Loucy (cell line): ENCODE data around the gene OGG1.

Experiments used
- H2AFZ ChIP-seq: fragments of 200-600 bp; sonication (generic); 2 replicates; pipeline ENCODE4 v1.6.0; 2016; ENCODE audit warnings: antibody characterized with exemption, mild to moderate bottlenecking, low read length, moderate library complexity
- H3F3A ChIP-seq: fragments of 200-600 bp; 2 replicates; pipeline ENCODE4 v1.6.0; 2016; ENCODE audit warnings: antibody characterized with exemption, low read depth, mild to moderate bottlenecking
- H3K27me3 ChIP-seq: fragments of 200-600 bp; sonication (generic); 2 replicates; pipeline ENCODE4 v1.6.1; 2014; ENCODE audit warnings: low read length, mild to moderate bottlenecking; ENCODE audit not compliant: insufficient read depth, poor library complexity, severe bottlenecking
- H3K36me3 ChIP-seq: fragments of 200-600 bp; sonication (generic); 2 replicates; pipeline ENCODE4 v1.6.1; 2016; ENCODE audit warnings: low read length; ENCODE audit not compliant: insufficient read depth
- H3K4me1 ChIP-seq: fragments of 200-600 bp; sonication (generic); 2 replicates; pipeline ENCODE4 v1.5.1; 2014; ENCODE audit warnings: low read length, mild to moderate bottlenecking; ENCODE audit not compliant: insufficient read depth, poor library complexity, severe bottlenecking
- H3K4me2 ChIP-seq: fragments of 200-600 bp; sonication (generic); 2 replicates; pipeline ENCODE4 v1.6.0; 2014; ENCODE audit warnings: antibody characterized with exemption, low read length, low read depth, mild to moderate bottlenecking; ENCODE audit not compliant: poor library complexity, severe bottlenecking
- H3K4me3 ChIP-seq: fragments of 200-600 bp; sonication (generic); 2 replicates; pipeline ENCODE4 v1.5.1; 2014; ENCODE audit warnings: low read length, mild to moderate bottlenecking, mixed read lengths; ENCODE audit not compliant: poor library complexity, severe bottlenecking
- H3K79me2 ChIP-seq: fragments of 200-600 bp; sonication (generic); 2 replicates; pipeline ENCODE4 v1.6.1; 2014; ENCODE audit warnings: low read length; ENCODE audit not compliant: insufficient read depth
- H3K9ac ChIP-seq: fragments of 200-600 bp; sonication (generic); 2 replicates; pipeline ENCODE4 v1.6.0; 2014; ENCODE audit warnings: mild to moderate bottlenecking, low read depth, low read length, moderate library complexity; ENCODE audit not compliant: poor library complexity, severe bottlenecking
- H3K9me2 ChIP-seq: fragments of 200-600 bp; sonication (generic); replicated peaks from 2 replicates; pipeline ENCODE4 v1.6.1; 2016; ENCODE audit warnings: low read depth, low read length, mixed read lengths
- H3K9me3 ChIP-seq: fragments of 200-600 bp; sonication (generic); 2 replicates; pipeline ENCODE4 v1.6.1; 2014; ENCODE audit warnings: mild to moderate bottlenecking, antibody characterized with exemption, low read length, low read depth; ENCODE audit not compliant: insufficient read depth
- H4K20me1 ChIP-seq: fragments of 200-600 bp; sonication (generic); 2 replicates; pipeline ENCODE4 v1.6.0; 2014; ENCODE audit warnings: antibody characterized with exemption, low read length, mild to moderate bottlenecking; ENCODE audit not compliant: insufficient read depth, poor library complexity, severe bottlenecking
- CTCF ChIP-seq: fragments of 200-600 bp; sonication (generic); conservative IDR thresholded peaks from 2 replicates; pipeline ENCODE4 v1.5.1; 2014; ENCODE audit warnings: mild to moderate bottlenecking, antibody characterized with exemption, low read length
- EZH2phosphoT487 ChIP-seq: fragments of 200-600 bp; IDR thresholded peaks from 2 replicates; pipeline ENCODE4 v1.6.1; 2018; ENCODE audit warnings: antibody characterized with exemption, mild to moderate bottlenecking, moderate library complexity, borderline replicate concordance

The OGG1 gene

DNA sequence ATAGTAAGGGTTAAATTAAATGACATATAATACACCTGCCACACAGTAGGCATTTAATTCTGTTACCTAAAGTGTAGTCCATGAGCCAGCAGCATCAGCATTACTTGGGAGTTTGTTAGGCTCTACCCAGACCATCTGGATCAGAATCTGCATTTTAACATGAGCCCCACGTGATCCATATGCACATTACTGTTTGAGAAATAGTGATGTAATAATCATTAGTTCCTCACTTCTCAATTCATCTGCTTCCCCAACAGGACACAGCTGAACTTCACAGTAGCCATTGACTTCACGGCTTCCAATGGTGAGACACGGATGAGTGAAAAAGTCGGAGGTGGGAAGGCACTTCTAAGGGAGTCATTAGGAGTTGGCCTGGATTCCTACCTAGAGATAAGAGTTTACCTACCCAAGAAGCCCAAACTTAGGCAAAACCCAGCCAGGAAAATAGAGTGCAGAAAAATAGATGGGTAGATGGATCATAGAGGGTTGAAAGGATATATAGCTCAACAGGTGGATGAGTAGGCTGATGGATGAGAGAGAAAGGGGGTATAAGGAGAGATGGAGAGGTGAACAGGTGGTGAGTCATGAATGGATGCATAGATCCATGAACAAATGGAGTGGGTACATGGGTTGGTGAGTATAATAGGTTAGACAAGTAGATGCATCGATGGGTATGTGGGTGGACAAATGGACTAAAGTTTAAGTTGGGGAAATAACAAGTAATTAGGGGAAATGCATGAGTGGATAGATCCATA lies 32.8 kb upstream of the OGG1 start:
- Histone ChIP-seq H3K9me3 (no peaks in the 10 kb centered on the region), H3F3A (no peaks in the 10 kb centered on the region), H2AFZ (no peak overlapping the region), H3K9ac (no peak overlapping the region), H3K9me2 (no peaks in the 10 kb centered on the region), H3K79me2 (no peaks in the 10 kb centered on the region), H3K4me2 (no peak overlapping the region), H4K20me1 (no peaks in the 10 kb centered on the region), H3K4me3 (no peak overlapping the region), H3K4me1 (peaks cover 3% of the 10 kb centered on the region), H3K36me3 (no peaks in the 10 kb centered on the region), H3K27me3 (no peaks in the 10 kb centered on the region)
- no peak for TF ChIP-seq CTCF
- no peak for TF ChIP-seq EZH2phosphoT487

- no peaks in the 10 kb centered on the region for H3K27me3 ChIP-seq
- H3K9me2 ChIP-seq: no peaks in the 10 kb centered on the region
- no peaks in the 10 kb centered on the region for H3K9me3 ChIP-seq
- no peaks in the 10 kb centered on the region for H3K36me3 ChIP-seq
- TF ChIP-seq EZH2phosphoT487 (no peak), CTCF (no peak)
- H3K4me1 ChIP-seq: peaks cover 3% of the 10 kb centered on the region
- no peaks in the 10 kb centered on the region for H3K79me2 ChIP-seq
- H3K4me3 ChIP-seq: no peak overlapping the region
- H2AFZ ChIP-seq: no peak overlapping the region
- H4K20me1 ChIP-seq: no peaks in the 10 kb centered on the region
- no peak overlapping the region for H3K9ac ChIP-seq
- no peaks in the 10 kb centered on the region for H3F3A ChIP-seq
- no peak overlapping the region for H3K4me2 ChIP-seq
These were observed 32.2 kb upstream of the OGG1 start for GRCh38 chr3:9717563-9717962.

DNA sequence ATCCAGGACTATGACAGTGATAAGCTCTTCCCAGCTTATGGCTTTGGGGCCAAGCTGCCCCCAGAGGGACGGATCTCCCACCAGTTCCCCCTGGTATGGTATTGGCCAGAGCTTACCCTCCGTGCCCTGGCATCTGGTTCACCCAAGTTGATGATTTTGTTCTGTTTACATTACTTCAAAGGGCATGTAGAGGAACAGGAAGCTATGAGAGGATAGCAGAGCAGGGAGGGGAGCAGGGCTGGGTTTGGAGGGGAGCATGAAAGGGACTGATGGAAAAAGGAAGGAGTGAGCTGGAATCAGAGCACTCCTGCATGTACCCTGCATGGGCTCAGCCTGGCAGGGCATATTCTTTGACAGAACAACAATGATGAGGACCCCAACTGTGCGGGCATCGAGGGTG lies 31.6 kb upstream of the OGG1 start:
- H2AFZ ChIP-seq: no peak overlapping the region
- no peak overlapping the region for H3K4me2 ChIP-seq
- H3K27me3 ChIP-seq: no peaks in the 10 kb centered on the region
- H3F3A ChIP-seq: no peaks in the 10 kb centered on the region
- no peak overlapping the region for H3K4me3 ChIP-seq
- no peaks in the 10 kb centered on the region for H4K20me1 ChIP-seq
- peaks cover 3% of the 10 kb centered on the region for H3K4me1 ChIP-seq
- no peak overlapping the region for H3K9ac ChIP-seq
- H3K79me2 ChIP-seq: no peaks in the 10 kb centered on the region
- no peaks in the 10 kb centered on the region for H3K36me3 ChIP-seq
- no peak for TF ChIP-seq EZH2phosphoT487
- TF ChIP-seq CTCF: no peak
- H3K9me3 ChIP-seq: no peaks in the 10 kb centered on the region
- H3K9me2 ChIP-seq: no peaks in the 10 kb centered on the region
